Glomerular visceral epithelial cell (primary cell): ENCODE measurements around the gene DNASE2.
"Not testable (repeated sequence)": the region's sequence is repeated elsewhere in the genome, so short reads cannot be mapped to it uniquely, and the experiment has no call there.

Experiments used
- DNase-seq: peaks from one replicate; pipeline ENCODE4 v3.0.0-alpha.2; 2016; ENCODE audit errors: extremely low spot score

DNASE2 gene, protein sequence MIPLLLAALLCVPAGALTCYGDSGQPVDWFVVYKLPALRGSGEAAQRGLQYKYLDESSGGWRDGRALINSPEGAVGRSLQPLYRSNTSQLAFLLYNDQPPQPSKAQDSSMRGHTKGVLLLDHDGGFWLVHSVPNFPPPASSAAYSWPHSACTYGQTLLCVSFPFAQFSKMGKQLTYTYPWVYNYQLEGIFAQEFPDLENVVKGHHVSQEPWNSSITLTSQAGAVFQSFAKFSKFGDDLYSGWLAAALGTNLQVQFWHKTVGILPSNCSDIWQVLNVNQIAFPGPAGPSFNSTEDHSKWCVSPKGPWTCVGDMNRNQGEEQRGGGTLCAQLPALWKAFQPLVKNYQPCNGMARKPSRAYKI

DNA sequence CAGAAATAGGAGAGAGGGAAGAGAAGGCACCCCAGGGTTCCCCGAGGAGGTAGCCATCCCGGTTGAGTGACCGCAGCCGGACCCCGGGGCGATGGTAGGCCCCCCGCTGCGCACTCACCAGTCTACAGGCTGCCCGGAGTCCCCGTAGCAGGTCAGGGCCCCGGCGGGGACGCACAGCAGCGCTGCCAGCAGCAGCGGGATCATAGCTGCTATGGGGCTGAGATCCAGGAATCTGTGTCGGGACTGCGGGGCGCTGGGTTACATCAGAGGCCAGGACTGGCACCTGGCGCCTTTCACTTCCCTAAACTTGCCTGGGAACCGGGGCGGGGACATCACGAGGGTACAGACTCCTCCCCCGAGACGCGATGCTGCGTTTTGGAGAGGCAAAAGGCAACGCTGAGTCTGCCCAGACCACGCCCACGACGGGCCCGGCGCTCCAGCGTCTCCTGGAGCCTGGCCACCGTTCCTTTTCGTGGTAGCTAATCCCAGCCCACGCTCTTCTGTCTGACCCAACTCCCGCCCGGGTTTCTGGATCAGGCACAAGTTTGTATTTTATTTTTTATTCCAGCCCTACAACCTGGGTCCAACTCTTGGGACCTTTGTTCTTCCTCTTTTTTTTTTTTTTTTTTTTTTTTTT is at the start of gene DNASE2:
Gene DNASE2, minus strand, starts transcription at position 278 of the 637 bp plus-strand sequence. Its CDS starts 74 bp downstream, at position 204.
- peak; percentile 91 for DNase-seq

DNA sequence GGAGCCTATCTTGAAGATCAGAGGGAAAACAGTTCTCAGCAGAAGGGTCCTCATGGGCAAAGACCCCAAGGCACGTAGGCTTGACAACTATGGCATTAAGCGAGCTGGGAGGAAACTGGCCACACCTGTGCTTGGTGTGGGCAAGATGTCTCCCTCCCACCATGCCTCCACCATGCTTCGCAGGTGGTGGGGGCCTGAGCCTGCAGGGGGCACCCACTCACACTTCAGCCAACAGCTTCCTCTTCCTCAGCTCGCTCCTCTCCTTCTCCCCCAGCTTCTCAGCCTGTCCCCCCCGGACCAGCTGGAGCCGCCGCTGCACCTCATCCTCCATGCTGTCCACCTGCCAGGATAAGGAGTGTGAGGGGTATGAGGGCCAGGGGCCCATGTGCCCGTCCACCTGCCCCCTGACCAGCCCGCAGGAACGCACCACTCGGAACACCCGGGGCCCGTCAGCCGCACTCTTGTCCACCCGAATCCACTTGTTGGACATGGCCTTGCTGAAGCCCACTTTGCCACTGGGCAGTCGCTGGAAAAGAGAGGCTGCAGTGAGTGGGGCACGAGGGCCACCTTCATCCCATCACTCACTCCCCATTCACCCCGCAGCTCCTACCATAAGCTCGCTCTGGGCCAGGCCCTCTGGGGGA is 48.9 kb upstream of the DNASE2 start:
- no peak for DNase-seq

DNA sequence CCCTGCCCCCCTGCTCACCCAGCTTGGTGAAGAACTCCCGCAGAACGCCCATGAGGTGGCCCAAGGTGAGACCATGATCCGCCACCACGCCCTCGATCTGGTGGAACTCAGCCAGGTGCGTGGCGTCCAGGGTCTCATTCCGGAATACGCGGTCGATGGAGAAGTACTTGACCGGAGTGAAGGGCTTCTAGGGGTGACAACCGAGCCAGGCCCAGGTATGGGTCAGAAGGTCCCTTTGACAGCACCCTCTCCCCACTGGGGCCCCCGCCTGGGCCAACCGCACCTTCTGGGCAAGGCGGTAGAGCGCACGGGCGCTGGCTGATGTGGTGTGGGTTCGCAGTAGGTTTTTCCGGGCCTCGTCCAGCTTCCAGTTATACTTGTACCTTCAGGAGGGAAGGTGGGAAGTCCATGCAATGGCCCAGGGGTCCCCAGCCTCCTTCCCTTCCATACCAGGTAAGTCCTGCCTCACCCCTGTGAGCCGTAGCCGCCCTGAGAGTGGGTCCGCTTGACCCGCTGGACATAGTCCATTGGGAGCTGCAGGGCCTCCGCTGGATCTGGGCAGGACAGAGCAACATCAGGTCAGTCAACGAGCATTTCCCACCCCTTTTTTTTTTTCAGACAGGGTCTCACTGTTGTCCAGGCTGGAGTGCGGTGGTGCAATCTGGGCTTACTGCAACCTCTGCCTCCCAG is 43.5 kb upstream of the DNASE2 start:
- no peak for DNase-seq

DNA sequence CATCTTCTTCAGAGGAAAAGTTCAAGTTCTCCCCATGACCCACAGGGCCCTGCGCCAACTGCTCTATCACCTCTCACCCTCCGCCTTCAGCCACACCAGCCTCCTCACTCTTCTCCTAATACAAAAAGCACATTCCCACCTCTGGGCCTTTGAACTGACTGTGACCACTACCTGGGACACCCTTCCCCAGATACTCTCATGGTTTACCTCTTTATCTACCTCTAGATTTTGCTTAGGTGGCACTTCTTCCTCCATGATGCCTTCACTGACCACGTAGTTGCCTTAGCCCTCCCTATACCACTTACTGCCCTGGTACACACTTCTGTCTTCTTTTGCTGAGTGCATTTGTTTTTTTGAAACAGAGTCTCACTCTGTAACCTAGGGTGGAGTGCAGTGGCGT is 41.7 kb upstream of the DNASE2 start:
- DNase-seq: no peak

DNA sequence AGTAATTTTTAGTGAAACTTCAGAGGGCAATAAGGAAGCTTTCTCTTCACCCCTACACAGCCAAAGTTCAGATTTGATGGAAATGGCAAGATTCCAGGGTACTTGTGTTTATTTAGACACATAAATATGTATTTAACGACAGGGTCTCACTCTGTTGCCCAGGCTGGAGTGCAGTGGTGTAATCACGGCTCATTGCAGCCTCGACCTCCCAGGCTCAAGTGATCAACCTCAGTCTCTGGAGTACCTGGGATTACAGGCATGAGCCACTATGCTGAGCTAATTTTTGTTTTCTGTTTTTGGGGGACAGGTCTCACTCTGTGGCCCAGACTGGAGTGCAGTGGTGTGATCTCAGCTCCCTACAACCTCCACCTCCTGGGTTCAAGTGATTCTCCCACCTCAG is 39.8 kb upstream of the DNASE2 start:
- no peak for DNase-seq

DNA sequence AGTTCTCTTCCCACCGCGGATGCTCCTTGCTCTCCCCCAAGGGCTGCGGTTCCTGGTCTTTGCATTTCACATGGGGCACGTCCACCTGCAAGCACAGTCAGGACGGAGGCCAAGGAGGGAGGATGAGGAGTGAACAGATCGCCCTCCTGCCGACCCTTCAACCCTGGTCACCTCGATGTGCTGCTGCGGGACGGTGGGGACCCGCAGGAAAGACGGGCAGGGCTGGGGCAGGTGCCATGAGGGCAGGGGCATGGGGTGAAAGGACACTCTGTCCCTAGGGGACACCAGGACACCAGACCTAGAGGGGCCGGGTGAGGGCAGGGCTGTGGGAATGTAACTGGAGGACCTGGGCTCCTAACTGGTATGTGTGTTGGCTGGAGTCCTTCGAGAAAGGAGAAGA is 37.0 kb upstream of the DNASE2 start:
- DNase-seq: no peak

DNA sequence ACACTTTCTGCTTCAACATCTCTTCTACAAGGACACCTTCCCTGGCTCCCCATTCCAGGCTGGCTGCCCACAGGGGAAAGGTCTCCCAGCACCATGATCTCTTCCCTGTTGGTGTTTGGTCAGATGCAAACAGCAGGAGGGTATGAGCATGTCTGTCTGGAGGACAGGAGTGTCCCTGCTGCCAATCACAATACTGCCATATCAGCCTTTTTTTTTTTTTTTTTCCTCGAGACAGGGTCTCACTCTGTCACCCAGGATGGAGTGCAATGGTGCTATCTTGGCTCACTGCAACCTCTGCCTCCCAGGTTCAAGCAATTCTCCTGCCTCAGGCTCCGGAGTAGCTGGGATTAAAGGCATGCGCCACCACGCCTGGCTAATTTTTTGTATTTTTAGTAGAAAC is 34.6 kb upstream of the DNASE2 start:
- not testable (repeated sequence) for DNase-seq

DNA sequence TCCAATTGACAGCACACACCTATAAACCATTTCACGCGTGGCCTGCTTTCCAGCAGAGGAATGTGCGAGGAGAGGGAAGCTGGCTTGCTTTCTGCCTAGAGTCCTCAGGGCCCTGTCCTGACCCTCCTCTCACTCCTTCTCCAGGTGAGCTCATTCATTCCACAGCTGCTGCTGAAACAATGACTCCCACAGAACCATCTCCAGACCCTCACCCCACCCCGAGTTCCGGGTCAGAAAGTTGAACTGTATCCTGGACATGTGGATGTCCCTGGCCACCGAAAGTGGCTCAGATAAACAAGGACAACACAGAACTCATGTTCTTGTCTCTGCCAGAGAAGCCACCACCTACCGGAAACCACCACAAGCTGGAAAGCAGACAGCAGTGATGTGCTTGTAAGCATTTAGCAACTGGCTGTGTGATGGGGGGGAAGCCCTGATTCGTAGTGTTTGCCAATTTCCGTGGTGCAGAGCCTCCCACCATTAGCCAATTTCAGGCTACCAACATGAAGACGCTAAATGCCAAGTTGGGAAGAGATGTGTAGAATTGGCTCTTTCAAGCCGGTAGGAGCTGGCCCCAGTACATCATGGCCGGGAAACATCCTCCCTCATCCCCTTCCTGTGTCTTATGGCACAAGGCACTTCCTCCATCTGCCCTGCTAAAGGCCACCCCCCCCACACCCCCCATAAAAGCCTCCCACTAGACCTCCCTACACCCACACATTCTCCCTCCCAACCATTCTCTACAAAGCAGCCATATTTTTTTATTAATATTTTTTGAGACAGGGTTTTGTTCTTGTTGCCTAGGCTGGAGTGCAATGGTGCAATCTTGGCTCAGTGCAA is 32.8 kb upstream of the DNASE2 start:
- DNase-seq: no peak

DNA sequence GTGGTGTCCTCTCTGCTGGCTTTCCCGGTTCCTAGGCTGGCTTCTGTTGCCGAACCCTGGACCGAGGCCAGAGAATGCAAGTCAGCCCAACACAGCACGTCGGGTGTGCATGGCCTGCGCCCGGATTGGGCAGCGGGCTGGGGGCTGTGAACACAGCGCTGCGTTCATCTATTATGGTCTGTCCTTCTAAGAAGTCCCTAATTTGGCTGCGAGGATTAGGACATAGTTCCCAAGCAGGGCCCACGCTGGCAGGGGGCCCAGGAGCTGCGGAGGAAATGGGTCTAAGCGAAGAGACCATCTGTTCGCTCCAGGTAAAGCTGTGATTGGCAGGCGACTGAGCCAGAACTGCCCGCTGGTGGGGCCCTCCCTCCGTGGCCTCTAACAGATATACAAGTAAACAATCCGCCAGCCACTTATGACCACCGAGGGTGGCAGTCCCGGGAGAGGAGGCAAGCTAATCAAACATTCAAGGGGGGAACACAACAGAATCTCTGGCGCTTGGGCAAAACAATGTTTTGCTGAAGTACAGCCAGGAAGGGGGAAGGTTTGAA is 31.8 kb upstream of the DNASE2 start:
- DNase-seq: no peak

DNA sequence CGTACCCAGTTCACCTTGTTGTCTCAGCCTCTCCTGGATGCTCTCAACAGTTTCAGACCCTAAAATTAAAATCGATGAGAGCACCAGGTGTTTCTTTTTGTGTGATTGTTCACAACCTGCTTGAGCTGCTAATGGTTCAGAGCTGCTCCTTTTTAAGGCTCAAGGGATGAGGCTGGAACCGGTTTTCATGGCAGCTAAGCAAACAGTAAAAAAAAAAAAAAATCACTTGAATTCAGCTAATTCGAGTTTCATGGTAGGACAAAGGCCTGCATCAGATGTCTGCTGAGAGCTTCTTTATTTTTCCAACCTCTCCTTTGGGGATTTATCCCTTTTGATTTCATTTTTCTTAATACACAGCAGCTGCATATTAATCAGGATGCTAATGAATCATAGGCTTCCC is 31.3 kb upstream of the DNASE2 start:
- DNase-seq: no peak

DNA sequence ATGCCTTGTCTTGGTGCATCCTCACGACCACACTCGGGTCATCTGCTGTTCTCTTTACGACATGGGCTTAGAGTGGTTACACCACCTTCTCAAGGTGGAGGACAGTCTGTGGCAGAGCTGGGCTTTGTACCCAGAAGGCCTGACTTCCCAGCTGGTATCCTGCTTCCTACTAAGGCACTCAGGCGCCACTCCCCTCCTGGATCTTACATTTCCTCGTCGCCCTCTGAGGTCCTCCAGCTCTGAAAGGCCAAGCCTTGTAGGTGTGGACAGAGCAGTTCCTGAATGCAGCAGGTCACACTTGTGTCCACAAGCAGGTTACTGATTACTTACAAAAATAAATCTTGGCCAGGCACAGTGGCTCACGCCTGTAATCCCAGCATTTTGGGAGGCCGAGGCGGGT is 25.9 kb upstream of the DNASE2 start:
- DNase-seq: no peak

DNA sequence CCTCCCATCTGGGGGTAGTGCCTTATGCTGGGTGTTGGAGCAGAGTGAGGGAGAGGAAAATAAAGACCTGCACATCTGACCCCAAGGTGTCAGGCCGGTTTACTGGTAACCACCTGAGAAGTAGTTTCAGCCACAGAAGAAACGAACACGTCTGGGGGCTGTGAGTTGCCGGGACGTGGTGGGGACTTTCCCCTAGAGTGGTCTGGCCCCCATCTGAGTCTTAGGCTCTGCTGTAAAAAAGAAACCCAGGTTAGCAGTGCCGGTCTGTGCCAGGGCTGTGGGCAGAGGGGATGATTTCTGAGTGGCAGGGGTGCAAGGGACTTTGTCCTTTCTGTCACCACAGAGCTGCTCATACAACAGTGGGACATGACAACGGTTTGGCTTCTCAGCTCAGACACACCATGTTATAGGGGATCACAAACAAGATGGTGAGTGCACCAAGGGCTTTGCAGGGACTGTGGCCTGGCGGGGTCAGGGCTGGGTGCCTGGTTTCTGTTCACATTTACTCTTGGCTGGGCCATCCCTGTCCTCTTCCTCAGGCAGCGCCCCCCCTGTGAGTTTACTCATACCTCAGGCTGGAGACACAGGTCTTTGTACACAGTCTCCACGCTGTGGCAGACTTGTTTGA is 18.8 kb upstream of the DNASE2 start:
- no peak for DNase-seq

DNA sequence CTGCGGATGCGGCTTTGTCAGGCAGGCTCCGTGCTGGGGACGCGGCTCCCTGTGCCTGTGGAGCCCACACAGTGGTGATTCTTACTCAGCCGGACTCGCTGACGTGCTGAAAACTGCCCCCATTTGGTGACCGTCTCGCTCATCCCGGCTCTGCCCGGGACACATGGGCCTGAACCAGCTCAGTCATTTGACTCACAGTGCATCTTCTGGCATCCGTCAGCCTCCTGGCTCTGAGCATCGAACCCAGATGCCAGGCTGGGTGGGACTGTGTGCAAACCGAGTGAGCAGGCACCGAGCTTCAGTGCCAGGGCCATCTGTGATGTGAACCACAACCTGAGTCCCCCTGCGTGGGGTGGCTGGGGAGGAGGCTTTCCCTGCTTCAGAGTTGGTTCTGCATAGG is 15.2 kb upstream of the DNASE2 start:
- no peak for DNase-seq

DNA sequence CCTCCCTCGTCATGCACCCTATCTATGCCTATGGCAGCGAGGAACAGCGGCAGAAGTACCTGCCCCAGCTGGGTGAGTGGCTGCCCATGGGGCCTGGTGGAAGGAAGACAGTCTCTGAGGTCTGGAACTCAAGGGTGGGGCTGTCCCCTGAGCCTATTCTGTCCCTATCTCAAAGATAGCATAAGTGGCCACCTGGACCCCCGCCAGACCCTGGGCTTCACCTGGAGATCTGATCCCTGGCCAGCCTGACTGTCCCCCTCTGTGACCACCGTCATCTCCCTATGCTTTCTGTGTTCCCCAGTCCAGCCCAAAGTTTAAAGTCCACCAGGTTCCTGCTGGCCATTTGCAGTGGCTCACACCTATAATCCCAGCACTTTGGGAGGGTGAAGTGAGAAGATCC is 12.3 kb upstream of the DNASE2 start:
- DNase-seq: no peak

DNA sequence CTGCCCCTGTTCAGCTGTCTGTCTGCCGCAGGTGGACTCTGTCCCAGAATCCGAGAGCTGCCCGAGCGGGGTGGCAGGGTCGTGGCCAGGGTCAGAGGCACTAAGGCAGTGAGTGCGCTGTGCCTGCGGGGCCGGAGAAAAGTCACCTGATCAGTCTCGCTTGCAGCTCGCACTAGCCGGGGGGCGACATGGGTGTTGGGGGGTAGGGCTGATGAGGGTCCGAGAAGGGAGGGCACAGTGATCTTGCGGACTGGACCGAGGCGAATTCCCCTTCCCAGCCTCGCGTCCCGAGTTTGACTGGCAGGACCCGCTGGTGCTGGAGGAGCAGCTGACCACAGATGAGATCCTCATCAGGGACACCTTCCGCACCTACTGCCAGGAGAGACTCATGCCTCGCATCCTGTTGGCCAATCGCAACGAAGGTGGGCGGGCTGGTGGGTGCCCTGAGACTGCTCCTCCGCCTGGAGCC is 10.3 kb upstream of the DNASE2 start:
- peak; percentile 18 for DNase-seq

DNA sequence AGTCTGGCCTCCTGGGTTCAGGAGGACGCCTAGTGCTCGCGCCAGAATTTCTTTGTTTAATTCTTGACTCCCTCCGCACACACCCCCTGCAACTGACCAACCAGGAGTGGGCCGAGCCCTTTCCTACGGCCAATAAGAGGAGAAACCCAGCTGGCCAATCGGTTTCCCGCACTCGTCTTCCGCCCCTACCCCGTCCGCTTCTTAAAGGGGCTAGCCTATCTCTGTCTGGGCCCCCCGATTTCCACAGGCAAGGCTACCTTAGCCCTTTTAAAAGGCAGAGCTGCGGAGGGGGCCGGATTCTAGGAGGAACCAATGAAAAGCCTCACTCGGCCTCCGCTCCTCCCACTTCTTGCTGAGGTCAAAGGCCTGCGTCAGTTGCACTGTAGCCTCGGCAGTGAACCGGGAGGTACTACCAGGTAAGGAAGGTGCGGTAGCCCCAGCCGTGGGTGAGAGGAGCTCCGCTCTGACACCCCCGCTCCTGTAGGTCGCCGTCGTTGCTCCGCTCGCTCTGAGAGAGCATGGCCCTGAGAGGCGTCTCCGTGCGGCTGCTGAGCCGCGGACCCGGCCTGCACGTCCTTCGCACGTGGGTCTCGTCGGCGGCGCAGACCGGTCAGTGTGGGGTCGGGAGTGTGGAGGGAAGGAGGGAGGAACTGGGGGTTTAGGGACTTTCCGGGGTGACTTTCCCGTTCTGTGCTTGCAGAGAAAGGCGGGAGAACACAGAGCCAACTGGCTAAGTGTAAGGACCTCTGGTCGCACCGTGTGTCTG is 9.7 kb upstream of the DNASE2 start, which contains the start of gene GCDH:
Gene GCDH, plus strand, starts transcription at position 374 of the 766 bp plus-strand sequence. Its CDS starts 145 bp downstream, at position 519.
- DNase-seq: peak; percentile 99

DNA sequence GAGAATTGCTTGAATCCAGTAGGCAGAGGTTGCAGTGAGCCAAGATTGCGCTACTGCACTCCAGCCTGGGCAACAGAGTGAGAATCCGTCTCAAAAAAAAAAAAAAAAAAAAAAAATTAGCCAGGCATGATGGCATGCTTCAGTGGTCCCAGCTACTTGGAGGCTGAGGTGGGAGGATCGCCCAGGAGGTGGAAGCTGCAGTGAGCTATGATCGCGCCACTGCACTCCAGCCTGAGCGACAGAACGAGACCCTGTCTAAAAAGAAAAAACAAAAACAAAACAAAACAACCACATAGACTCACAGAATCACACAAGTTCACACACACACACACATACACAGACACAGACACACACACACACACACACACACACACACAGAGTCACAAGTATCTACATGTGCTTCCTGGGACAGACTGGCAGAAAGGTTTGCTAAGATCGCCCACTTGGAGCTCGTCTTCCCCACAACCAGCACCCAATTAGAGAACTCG is 9.1 kb upstream of the DNASE2 start:
- DNase-seq: not testable (repeated sequence)

DNA sequence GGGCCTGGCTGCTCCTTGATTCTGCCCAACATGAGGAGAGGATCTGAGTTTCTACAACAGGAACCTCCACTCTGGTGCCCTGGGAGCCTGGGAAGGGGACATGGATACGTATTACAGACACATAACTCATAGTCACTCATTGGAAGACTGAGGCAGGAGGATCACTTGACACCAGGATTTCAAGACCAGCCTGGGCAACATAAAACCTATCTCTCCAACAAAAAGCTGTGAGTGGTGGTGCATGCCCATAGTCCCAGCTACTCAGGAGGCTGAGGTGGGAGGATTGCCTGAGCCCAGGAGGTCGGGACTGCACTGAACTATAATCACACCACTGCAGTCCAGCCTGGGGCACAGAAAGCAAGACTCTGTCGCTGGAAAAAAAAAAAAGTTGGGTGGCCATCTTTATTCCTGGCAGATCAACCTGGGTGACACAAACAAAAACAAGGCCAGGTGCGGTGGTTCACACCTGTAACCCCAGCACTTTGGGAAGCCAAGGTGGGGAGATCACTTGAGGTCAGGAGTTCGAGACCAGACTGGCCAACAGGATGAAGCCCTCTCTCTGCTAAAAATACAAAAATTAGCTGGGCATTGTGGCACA is 6.9 kb upstream of the DNASE2 start:
- DNase-seq: no peak
